ENCODE measurements around the gene STRA6.

The STRA6 gene

GRCh38 chr15:74213858-74214284, 11.3 kb upstream of the STRA6 start:
- DNase-seq (ENCODE audit: low read depth): no peak

GRCh38 chr15:74212494-74212893, 9.9 kb upstream of the STRA6 start:
- no peak for TF ChIP-seq CTCF (IDR thresholded peaks at IDR 0.05; ENCODE audit: insufficient read depth, low read depth, low read length, missing control alignments)
- H3K4me3 ChIP-seq (ENCODE audit: low read depth, low read length): peak overlapping the region; percentile 49
- DNase-seq (ENCODE audit: low read depth): peak; percentile 85

More at GRCh38 chr15:74213858-74214284, 11.3 kb upstream of the STRA6 start:
- no peak overlapping the region for H3K4me3 ChIP-seq (ENCODE audit: low read depth, low read length)
- TF ChIP-seq CTCF (IDR thresholded peaks at IDR 0.05; ENCODE audit: insufficient read depth, low read depth, low read length, missing control alignments): no peak

DNA sequence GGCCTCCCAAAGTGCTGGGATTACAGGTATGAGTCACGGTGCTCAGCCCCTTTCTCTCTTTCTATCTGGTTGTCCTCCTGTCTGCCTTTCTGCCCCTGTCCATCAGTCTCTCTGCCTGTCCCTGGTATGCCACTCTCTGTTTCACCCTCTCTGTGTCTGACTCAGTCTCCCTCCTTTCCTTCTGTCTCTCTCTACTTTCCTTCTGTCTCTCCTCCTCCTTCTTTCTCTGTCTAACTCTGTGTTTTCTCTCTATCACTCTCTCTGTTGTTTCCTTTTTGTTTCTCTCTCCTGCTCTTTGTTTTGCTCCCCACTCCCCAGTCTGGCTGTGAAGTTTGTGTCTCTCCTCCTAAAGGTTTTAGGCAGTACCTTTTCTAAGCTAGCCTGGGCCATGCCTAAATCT, 9.1 kb upstream of the STRA6 start:
- TF ChIP-seq CTCF (IDR thresholded peaks at IDR 0.05; ENCODE audit: insufficient read depth, low read depth, low read length, missing control alignments): no peak
- DNase-seq (ENCODE audit: low read depth): no peak
- peak overlapping the region; percentile 49 for H3K4me3 ChIP-seq (ENCODE audit: low read depth, low read length)

GRCh38 chr15:74210729-74211128, 8.1 kb upstream of the STRA6 start:
- H3K4me3 ChIP-seq (ENCODE audit: low read depth, low read length): no peak overlapping the region
- TF ChIP-seq CTCF (IDR thresholded peaks at IDR 0.05; ENCODE audit: insufficient read depth, low read depth, low read length, missing control alignments): no peak
- DNase-seq (ENCODE audit: low read depth): no peak

GRCh38 chr15:74209997-74210671, 7.5 kb upstream of the STRA6 start:
- no peak overlapping the region for H3K4me3 ChIP-seq (ENCODE audit: low read depth, low read length)
- no peak for DNase-seq (ENCODE audit: low read depth)
- TF ChIP-seq CTCF (IDR thresholded peaks at IDR 0.05; ENCODE audit: insufficient read depth, low read depth, low read length, missing control alignments): no peak

DNA sequence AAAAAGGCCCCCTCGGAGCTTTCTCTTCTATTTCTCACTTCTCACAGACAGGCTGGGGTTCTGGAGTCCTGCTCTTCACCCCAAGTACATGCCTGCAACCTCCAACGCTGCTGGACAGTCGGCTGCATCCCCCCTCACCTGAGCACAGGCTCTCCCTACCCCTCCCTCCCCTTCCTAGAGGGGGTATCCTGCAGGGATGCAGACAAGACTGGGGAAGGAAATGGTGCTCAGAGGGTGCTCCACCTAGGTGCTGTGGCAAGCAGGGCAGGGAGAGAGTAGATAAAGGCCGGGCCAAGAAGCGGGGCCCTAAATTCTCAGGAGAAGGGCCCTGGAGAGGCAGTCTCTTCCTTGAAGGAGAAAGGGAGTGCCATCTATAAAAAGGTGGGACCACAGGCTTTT, 7.0 kb upstream of the STRA6 start:
- no peak overlapping the region for H3K4me3 ChIP-seq (ENCODE audit: low read depth, low read length)
- TF ChIP-seq CTCF (IDR thresholded peaks at IDR 0.05; ENCODE audit: insufficient read depth, low read depth, low read length, missing control alignments): no peak
- no peak for DNase-seq (ENCODE audit: low read depth)

All from GM12865 (cell line).